ENCODE results near the gene TRPM3. TPM values are rescaled to one million over a fixed set of nuclear protein-coding genes. Genes with fewer than 3 reads are reported as not detected.
A peak's percentile ranks its signal among the peaks of the same experiment; 100 is the strongest.

TRPM3 gene
- total RNA-seq, 1 experiment from 2014 or later = 0.09 TPM

DNA sequence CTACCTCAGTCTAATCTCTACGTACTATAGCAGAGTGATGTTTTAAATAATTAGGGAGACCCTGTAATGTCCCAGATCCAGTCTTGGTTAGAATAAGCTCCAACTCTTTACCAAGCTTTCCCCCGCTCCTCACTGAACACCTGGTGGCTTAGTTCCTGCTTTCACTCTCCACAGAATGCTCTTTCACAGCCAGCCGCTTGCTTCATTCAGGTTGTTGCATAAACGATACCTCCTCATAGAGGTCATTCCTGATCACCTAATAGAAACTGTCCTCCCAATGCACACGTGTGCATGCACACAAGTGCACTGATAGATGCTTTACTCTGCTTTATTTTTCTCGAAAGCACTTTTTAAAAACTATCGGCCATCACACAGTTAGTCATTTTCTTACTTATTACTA lies 298.1 kb downstream of the TRPM3 start:
- DNase-seq (ENCODE audit: low spot score) = no peak

DNA sequence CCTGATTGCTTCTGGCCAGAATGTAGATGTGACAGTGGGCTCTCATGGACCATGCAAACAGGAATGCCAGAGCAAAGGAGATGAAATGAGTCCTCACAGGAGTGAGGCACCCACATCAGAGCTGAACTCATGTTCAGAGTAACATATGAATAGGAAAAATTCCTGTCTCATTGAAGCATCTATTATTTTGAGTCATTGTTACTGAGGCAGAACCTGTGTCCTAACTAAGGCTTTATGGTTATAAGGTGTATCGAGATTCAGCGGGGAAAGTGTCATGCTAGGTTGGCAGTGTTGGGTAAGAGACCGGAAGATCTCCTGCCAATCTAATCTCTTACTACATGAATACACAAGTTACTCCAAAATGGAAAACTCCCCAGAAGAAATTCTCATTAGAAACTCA lies 304.1 kb downstream of the TRPM3 start:
- DNase-seq (ENCODE audit: low spot score) = no peak

DNA sequence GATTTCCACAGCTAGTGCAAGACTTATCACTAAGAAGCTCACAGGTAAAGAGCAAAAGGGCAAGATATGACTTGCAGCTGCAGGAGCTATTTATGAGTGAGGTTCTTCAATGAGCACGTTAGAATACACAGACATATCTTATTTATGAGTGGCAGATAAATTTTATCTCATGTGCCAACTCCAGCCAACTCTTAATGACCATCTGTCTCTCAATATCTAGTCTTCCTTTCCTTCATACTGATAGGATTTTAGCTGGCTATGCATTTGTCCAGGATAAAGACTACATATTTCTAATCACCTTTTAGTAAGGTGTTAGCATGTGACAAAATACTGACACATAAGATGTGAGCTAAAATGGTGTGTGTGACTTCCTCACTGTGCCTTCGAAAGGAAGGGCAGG lies 304.5 kb downstream of the TRPM3 start:
- DNase-seq (ENCODE audit: low spot score) = no peak

DNA sequence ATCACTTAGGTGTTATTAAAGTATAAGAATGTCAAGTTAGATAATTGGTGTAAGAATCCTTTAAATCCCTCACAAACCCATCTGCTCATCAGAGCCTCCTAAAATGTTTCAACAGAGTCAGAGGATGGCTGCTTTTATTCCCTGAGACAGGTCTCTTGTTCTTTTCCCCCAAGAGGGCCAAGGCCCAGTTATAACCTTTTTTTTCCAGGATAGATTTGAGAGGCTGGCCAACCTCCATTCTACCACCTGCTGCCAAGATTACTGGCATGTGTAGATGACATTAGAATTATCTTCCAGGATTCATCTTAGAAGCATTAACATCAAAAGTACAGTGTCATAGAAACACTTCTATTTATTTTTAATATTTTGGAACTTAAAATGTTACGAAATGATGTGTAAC lies 305.1 kb downstream of the TRPM3 start:
- DNase-seq (ENCODE audit: low spot score) = no peak

DNA sequence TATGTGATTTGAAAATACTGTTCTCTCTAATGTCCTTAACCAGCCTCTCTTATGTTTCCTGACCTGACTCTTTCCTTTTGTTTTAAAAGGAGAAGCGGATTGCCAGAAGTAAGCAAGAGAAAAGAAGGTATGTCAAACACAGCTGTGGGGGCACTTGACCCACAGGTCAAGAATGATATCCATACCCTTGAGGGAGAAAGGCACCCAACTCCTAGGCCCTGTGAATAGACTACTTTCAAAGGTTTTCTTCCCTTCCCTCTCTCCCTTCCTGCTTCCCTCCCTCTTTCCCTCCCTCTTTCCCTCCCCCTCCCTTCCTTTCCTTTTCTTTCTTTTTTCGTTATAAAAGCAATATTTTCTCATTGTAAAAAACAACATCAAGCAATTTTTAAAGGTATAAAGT lies 306.8 kb downstream of the TRPM3 start:
- DNase-seq (ENCODE audit: low spot score) = no peak

DNA sequence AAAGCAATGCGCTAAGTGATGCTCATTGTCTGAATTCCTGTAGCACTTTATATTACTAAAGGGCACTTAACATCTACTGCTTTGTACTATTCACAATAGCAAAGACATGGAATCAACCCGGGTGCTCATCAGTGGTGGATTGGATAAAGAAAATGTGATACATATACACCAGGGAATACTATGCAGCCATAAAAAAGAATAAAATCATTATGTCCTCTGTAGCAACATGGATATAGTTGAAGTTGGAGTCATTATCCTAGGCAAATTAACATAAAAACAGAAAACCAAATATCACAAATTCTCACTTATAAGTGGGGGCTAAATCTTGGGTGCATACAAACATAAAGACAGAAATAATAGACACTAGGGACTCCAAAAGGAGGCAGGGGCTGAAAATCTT lies 308.3 kb downstream of the TRPM3 start:
- no peak for DNase-seq (ENCODE audit: low spot score)

DNA sequence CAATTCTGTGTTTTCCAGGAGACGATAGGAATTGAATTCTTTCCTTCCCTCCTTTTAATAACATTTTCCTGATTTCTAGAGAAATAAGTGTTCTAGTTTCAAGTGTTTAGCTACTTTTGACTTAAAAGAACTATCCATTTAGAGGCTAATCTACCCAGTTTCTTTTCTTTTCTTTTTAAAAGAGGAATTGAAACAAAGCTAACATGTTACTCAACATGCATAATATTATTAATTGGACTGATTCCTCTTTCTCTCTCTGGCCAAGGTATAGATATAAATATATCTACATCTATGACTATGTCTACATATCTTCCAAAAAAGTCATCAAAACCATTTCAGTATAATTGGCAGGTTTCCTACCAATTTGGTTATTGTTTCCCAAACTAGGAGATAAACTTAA lies 309.8 kb downstream of the TRPM3 start:
- no peak for DNase-seq (ENCODE audit: low spot score)

DNA sequence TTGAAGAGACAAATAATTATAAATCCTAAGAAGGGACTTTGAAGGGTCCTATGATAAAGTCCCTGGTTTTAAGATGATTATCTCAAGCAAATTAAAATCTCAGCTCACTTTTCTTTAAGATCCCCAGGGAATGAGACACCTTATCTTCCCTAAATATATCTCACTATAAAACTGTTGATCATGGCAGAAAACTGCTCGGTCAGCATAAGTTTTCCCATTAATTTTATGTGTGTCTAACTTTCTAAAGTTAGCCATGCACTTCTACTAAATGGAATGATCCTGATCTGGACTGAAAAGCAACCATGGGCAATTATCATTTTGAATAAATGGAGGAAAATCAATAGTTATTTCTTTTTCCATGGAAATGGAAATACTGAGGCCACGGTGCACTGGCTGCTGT lies 314.5 kb downstream of the TRPM3 start:
- DNase-seq (ENCODE audit: low spot score) = no peak

DNA sequence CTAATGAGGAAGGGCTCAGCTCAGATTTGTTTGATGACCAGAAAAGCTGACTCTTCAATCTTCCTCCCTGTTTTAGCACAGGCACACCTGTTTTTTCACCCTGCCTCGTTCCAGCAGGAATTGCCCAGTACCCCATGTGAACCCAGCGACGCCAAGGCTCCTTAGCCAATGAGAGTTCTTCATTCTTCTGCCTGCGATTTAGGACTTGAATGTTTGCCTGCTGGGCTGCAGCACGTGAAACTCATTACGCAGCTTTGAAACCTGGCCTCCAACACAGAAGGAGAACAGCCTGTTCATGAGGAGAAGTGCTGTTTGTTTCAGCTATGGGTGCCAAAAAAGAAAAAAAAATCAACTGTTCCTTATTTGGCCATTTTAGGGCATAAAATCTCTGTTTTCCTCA lies 315.5 kb downstream of the TRPM3 start:
- no peak for DNase-seq (ENCODE audit: low spot score)

DNA sequence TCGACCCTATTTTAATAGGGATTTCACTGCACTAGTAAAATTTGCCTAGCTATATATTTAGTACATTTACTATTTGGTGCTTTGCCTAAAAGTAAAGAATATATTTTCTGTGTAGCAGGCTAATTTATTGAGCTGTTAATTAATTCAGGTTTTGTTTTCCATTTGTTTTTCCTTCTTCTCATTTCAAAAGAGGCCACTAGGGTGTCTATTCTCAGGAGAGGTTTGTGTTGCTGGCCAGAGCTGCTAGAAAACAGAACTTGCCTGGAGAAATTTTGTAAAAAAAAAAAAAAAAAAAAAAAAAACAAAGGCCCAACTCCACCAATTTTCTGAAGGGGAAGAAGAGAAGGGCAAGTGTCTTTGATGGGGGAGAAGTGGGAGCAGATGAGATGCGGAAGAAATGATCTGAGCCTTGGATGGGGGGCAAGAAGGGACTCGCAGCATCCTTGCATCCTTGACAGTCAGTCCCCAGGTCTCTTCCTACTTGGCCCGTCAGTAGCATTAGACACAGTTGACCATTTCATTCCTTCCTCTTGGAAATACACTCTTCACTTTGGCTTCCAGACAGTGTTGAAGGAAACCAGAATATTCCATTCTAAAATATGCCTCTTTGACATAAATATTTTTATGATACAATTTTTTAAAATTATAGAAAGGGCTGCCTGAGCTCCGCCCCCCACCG lies 318.5 kb downstream of the TRPM3 start:
- no peak for DNase-seq (ENCODE audit: low spot score)

DNA sequence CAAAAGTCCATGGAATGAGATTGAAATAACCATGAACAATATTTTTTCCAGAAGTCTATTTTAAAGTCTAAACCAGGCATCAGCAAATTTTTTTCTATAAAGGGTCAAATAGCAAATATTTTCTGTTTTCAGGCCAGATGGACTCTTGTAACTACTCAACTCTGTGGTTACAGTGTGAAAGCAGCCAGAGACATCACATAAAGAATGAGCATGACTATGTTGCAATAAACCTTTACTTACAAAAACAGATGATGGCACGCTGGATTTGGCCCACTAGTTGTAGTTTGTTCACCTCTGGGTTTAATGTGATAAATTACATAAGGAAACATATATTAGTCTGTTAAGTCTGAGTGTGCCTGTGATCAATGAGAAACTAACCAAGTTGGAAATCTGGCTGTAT lies 319.2 kb downstream of the TRPM3 start:
- no peak for DNase-seq (ENCODE audit: low spot score)

DNA sequence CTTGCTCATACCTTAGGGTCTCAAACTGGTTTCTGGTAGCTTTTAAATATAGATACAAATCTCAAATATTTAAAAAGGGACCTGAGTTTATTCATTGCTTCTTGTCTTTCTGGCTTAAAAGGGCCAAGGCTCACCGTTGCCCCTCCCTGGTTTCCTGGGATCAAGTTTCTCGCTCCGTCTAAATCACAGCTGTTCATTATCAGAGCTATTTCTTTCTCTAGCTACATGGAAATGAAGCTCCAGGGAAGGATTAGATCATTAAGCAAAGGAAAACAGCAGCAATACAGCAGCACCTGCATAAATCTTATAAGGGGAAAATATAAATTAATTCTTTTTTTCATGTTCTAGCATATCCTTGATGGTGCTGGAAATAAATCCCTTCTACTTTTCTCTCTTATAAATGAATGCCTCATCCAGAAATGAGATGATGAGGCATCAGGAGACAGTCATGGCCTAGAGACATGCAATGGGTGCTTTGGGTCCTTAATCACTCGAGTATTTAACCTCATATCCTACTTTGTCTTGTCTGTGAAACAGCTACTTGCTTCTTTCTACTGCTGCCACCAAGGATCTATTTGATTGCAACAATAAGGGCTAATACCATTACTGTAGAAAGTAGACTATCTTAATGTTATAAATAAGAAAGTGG lies 320.1 kb downstream of the TRPM3 start:
- DNase-seq (ENCODE audit: low spot score) = no peak

DNA sequence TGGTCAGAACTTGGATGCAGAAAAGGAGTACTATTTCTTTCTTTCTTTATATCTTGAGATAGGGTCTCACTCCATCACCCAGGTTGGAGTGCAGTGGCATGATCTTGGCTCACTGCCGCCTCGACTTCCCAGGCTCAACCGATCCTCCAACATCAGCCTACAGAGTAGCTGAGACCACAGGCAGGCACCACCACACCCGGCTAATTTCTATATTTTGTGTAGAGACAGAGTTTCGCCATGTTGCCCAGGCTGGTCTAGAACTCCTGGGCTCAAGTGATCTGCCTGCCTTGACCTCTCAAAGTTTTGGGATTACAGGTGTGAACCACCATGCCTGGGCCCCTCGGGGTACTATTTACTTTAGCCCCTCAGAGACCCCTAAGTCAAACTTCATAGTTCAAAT lies 323.4 kb downstream of the TRPM3 start:
- DNase-seq (ENCODE audit: low spot score) = no peak

DNA sequence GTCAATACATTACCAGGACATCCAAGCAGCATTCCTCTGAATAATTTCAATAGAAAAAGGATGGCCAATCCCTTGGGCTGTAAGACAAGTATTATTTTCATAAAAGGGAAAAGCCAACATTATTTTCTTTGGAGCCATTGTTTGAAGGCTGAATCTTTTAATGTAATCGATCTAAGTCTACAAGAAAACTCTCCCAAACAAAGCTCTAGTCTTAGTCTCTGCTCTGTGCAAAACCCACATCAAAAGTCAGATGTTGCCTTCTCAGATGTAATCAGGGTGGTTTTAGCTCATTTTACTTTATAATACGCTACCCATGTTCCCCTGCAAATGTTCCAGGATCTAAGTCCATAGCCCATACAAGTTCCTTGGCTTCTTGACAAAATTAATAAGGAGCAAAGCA lies 325.6 kb downstream of the TRPM3 start:
- DNase-seq (ENCODE audit: low spot score) = no peak

DNA sequence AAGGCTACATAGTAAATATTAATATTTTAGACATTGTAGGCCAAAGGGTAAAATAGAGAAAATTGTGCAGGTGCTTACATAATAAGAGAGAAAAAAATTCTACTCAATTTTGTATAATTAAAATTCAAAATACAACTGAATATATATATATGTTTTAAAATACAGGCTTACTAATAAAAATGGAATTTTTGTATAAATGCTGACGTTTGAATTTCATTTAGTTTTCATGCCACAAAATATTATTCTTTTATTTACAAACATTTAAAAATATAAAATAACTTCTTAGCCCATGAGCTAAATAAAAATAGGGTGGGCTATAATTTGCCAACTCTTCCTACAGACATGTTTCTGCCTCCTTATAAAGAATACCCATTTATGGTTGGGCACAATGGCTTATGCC lies 328.6 kb downstream of the TRPM3 start:
- no peak for DNase-seq (ENCODE audit: low spot score)

DNA sequence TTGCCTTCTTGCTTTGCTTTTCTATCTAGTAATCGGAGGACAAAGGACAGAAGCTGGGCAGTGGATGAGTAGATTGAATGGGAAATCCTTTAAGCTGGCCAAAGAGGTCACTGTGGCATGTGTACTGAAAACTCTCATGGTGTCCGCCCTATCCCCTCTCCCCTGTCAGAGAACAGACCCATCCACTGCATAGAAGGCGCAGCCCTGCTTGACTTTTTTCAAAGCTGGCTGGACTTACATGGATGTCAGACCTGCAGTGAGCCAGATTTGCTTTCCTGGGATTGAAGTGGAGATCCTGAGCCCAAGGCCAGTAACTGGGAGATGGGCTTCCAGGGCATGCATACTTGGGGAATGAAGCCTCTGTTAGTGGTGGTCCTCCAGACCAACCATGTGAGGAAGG lies 329.5 kb downstream of the TRPM3 start:
- no peak for DNase-seq (ENCODE audit: low spot score)

DNA sequence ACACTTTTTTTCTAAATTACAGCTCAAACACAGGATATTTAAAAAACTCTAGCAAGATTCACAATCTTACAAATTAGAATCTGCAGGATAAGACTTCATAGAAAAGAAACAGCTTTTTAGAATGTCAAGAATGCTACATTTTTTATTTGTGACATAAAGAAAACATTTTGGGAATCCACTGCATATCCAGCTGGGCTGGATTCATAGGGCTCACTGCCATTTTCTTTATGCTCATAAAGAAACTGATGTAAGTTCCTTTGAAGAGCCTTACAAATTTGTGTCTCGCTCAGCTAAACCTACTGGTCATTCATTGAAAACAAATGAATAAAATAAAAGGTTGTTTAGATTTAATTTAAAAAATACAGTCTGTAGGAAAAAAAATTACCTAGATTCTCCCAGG lies 332.3 kb downstream of the TRPM3 start:
- DNase-seq (ENCODE audit: low spot score) = no peak

DNA sequence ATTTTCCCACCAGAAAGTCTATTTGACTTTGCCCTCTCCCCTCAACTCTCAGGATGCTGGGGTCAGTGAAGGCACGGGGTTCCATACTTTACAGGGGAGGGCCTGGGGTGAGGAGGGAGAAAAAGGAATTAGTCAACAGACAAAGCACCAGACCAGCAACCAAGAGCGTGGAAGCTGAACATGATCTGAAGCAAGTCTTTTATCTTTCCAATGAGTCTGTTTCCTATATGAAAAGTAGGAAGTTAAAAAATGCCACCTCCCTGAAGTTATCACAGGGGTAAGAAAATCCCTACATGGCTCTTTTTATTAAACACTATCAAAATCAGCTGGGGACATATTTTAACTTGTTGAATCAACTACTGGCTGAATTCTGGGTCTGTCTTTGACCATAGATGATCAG lies 337.0 kb downstream of the TRPM3 start:
- no peak for DNase-seq (ENCODE audit: low spot score)

DNA sequence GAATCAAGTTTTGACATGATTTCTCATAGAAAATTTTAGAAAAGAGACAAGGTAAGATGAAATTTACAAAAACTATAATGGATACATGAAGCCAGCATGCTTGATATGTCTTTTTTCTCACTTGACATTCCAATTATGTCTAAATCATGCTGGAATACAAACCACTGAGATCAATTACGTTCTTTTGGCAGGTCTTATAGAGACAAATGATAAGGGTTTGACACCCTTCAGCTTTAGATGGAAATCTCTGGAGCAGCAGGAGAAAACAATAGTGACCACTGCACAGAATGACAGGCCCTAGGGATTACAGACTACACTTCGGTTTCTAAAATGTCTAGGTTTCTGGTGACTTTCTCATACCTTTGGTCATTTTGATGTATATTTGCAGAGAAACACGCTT lies 342.9 kb downstream of the TRPM3 start:
- DNase-seq (ENCODE audit: low spot score) = no peak

DNA sequence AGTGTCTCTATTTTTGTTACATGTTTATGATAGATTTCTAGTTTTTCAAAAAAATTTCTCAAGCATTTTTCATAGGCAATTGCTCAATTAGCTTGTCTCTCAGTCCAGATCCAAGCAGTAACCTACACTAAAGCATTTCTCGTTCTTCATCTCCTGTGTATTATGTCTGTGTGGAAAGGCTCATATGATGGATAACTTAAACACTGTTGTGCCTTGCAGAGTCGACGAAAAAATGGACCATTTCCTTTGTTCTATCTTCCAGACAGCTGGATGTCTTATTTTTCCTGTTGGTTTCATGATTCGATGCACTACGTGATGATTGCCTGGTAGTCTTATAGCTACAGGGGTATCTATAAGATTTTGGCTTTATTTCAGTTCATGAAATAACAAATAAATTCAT lies 347.8 kb downstream of the TRPM3 start:
- no peak for DNase-seq (ENCODE audit: low spot score)

DNA sequence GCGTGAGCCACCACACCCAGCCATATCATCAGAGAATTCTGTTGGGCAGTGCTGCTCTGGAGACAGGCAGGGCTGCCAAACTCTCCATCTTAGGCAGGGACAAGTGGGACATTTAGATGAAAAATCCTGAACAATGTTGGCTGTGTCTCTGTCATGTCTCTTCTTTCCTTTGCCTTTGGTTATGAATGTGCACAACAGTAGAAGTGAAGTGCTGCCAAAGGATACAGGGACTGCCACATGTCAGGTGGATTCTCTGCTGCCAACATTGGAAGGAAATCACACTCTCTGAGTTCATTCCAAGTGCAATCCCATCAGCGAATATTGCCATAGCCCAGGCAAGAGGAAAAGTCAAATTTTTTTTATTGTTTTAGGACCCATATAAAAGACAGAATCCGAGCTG lies 348.8 kb downstream of the TRPM3 start:
- no peak for DNase-seq (ENCODE audit: low spot score)

DNA sequence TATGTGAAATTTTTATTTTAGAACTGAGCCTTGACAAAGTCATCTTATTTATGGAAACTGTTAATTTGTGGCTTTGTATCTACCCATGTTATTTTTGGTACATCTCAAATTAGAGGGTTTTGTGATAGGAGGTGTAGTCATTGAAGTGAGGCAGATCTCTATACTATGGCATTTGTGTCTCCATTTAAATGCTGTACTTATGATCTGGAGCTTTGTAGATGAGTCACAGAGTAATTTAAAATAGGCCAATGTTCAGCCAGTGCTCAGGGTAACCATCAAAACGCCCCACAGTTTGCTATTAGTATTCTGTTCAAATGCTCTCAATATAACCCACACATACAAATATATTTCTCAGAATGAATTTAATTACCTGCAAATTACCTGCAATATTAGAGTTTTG lies 355.5 kb downstream of the TRPM3 start:
- DNase-seq (ENCODE audit: low spot score) = no peak

DNA sequence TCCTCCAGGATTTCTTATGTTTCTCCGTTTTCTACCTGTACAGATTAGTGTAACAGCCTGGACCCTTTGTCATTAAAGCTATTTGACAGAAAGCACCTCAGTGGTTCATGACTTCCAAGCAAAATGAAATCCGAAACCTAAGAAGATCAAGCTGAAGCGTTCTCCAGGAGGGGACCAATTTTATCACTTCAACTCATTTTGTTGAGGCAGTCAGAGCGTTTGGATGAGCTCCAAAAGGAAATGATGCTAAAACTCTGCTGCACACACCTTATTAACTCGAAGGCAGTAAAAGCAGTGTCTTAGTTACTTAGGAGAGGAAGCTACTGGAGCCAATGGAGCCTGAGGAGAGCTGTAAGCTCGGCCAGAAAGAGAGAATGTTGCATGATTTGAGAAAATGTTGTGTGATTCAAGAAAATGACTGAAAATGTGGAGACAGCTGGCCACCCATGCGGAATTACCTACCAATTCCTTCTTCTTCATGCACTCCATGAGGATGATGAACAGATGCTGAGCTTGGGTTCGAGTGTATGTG lies 360.2 kb downstream of the TRPM3 start:
- peak; percentile 6 for DNase-seq (ENCODE audit: low spot score)

DNA sequence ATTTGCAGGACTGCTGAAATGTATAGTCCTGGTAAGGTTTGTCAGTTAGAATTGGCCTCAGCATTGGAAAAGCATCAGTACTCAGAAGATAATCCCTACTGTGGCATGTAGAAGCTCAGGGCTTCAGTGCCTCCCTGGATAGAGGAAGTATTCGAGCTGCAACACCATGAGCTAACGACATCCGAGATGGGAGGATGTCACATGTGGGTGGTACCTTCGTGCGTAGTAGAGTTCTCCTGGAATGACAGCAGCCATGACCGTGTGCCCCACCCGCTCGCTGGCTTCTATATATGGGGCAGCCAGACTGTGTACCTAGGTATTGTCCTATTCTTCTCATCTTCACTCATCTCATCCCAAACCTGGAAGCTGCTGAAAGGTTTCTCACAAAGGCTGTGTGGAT lies 361.2 kb downstream of the TRPM3 start:
- DNase-seq (ENCODE audit: low spot score) = no peak

Measured in A172 (cell line).